ENCODE results near the gene SNRNP48. TPM values are rescaled to one million over a fixed set of nuclear protein-coding genes. Genes with fewer than 3 reads are reported as not detected.

The SNRNP48 gene
- total and polyA plus RNA-seq, 2 donors (not counting 3 experiments of a cell fraction or from before 2014, with no cell fraction given), result 4.2 to 13.2 TPM

DNA sequence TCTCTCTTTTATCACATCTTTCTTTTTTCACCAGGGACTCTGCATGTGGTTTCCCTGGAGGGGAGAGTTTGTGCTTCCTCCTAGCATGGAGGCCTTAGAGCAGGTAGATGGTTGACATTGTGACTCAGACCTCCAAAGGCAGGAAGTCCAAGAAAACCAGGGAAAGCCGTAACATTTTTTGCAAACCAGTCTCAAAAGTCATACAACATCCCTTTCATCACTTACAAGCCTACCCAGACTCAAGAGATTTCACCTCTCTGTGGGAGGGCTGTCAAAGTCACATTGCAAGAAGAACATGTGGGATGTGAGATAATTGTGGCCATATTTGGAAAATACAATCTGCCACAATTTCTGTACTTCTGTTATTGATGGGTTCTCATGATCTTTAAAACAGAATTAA lies 46.2 kb downstream of the SNRNP48 start:
- Histone ChIP-seq H3K36me3 (ENCODE audit: control insufficient read depth in 2 of 2, extremely low read depth in 1 of 2, insufficient read depth in 2 of 2, low read length in 2 of 2) (no peaks in the 10 kb centered on the region), H3K9me1 (replicated peaks; ENCODE audit: control insufficient read depth, extremely low read depth, insufficient read depth, low read length) (no peaks in the 10 kb centered on the region), H3K9ac (replicated peaks; ENCODE audit: extremely low read depth, insufficient read depth, low read length) (no peak overlapping the region), H3K4me3 (replicated peaks in 1 of 3; ENCODE audit: insufficient read depth in 1 of 3, low read depth in 1 of 3, low read length in 3 of 3) (no peak overlapping the region), H3K27ac (ENCODE audit: insufficient read depth, low read depth, low read length) (no peak overlapping the region), H3K9me3 (replicated peaks; ENCODE audit: control insufficient read depth, insufficient read depth, low read length) (no peaks in the 10 kb centered on the region), H3K27me3 (ENCODE audit: control insufficient read depth in 2 of 2, insufficient read depth in 2 of 2, low read length in 2 of 2) (peaks cover 2 to 8% of the 10 kb centered on the region in 2 experiments), H3K79me2 (ENCODE audit: control insufficient read depth, insufficient read depth, low read length) (no peaks in the 10 kb centered on the region), H4K20me1 (replicated peaks; ENCODE audit: control insufficient read depth, extremely low read depth, insufficient read depth, low read length) (no peaks in the 10 kb centered on the region), H2AFZ (ENCODE audit: low read depth, low read length) (no peak overlapping the region), H3K4me1 (ENCODE audit: control insufficient read depth, extremely low read depth, insufficient read depth, low read length) (no peaks in the 10 kb centered on the region), H3K4me2 (ENCODE audit: insufficient read depth, low read length) (no peak overlapping the region)
- DNase-seq (ENCODE audit: low read depth, low spot score) (no peak), FAIRE-seq (no peak)
- BruUV-seq (replicated peaks), result no TSS peak
- intact Hi-C loops (cut with micrococcal nuclease) (no loop called here), dilution Hi-C loops (cut with MboI; ENCODE audit: extremely low pct_ligation_motif_present, low sequenced_read_pairs) (no loop called here)
- ChIA-PET CTCF (no interaction called here), POLR2A (no interaction called here)
- TF ChIP-seq MYC (IDR thresholded peaks at IDR 0.05; ENCODE audit: low read depth, low read length) (no peak), GATA2 (IDR thresholded peaks at IDR 0.05; ENCODE audit: insufficient read depth, insufficient read length, low read depth, low read length) (no peak), JUN (IDR thresholded peaks at IDR 0.05; ENCODE audit: borderline replicate concordance, insufficient read depth, insufficient read length, low read depth) (no peak), EZH2 (IDR thresholded peaks at IDR 0.05; ENCODE audit: borderline replicate concordance, low read depth, low read length, severe bottlenecking) (no peak), POLR2A (IDR thresholded peaks at IDR 0.05; ENCODE audit: low read depth, low read length) (no peak), POLR2AphosphoS5 (IDR thresholded peaks at IDR 0.05; ENCODE audit: insufficient read depth, low read depth, low read length) (no peak), FOS (IDR thresholded peaks at IDR 0.05; ENCODE audit: borderline replicate concordance, insufficient read depth, low read length) (no peak)
- TF ChIP-seq, protein P1, sequence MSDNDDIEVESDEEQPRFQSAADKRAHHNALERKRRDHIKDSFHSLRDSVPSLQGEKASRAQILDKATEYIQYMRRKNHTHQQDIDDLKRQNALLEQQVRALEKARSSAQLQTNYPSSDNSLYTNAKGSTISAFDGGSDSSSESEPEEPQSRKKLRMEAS (IDR thresholded peaks at IDR 0.05; ENCODE audit: insufficient read depth, insufficient read length), result no peak
- TF ChIP-seq, protein P2, sequence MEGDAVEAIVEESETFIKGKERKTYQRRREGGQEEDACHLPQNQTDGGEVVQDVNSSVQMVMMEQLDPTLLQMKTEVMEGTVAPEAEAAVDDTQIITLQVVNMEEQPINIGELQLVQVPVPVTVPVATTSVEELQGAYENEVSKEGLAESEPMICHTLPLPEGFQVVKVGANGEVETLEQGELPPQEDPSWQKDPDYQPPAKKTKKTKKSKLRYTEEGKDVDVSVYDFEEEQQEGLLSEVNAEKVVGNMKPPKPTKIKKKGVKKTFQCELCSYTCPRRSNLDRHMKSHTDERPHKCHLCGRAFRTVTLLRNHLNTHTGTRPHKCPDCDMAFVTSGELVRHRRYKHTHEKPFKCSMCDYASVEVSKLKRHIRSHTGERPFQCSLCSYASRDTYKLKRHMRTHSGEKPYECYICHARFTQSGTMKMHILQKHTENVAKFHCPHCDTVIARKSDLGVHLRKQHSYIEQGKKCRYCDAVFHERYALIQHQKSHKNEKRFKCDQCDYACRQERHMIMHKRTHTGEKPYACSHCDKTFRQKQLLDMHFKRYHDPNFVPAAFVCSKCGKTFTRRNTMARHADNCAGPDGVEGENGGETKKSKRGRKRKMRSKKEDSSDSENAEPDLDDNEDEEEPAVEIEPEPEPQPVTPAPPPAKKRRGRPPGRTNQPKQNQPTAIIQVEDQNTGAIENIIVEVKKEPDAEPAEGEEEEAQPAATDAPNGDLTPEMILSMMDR (IDR thresholded peaks at IDR 0.05; ENCODE audit: extremely low read depth in 1 of 2, insufficient read depth in 1 of 2, low read depth in 1 of 2, low read length in 2 of 2), result no peak

Data from endothelial cell of umbilical vein (primary cell).